SK-N-SH (cell line): Measurements from ENCODE around the gene LANCL2. TPM values are rescaled to one million over a fixed set of nuclear protein-coding genes. Genes with fewer than 3 reads are reported as not detected.

Experiments used
- CTCF ChIA-PET: fragments of 300-600, 350-600 bp; formaldehyde crosslinking; extraction: SDS; loops from one replicate; lab custom pipeline; 2021; lab: Yijun Ruan, JAX
- POLR2A ChIA-PET: fragments of 350-600 bp; sonication (Branson Sonifier 250); formaldehyde crosslinking; extraction: SDS; loops from one replicate; lab custom pipeline; 2020; ENCODE audit warnings: antibody characterized with exemption, inconsistent platforms; lab: Yijun Ruan, JAX
- DNase-seq: peaks from one replicate; pipeline ENCODE4 v3.0.0; 2012
- H2AFZ ChIP-seq: fragments of 200-600 bp; sonication (generic); 2 replicates; pipeline ENCODE4 v1.8.1; 2016; ENCODE audit warnings: antibody characterized with exemption, mild to moderate bottlenecking, low read depth
- H3F3A ChIP-seq: fragments of 200-600 bp; sonication (generic); replicated peaks from 2 replicates; pipeline ENCODE3; 2016; ENCODE audit warnings: antibody characterized with exemption, mild to moderate bottlenecking; ENCODE audit not compliant: insufficient read depth
- H3K27ac ChIP-seq, 2 experiments: fragments of 200-500 bp in 1 of 2; fragments of 200-600 bp in 1 of 2; sonication (Bioruptor generic) in 1 of 2; sonication (generic), shearing (Covaris generic) in 1 of 2; 2 replicates each; pipeline versions ENCODE4 v1.5.1 to v1.6.1; 2014 to 2016; ENCODE audit warnings: low read depth in 2 of 2, inconsistent platforms in 1 of 2, low read length in 1 of 2, mild to moderate bottlenecking in 1 of 2, mixed read lengths in 1 of 2
- H3K27me3 ChIP-seq: fragments of 200-600 bp; sonication (generic), shearing (Covaris generic); 2 replicates; pipeline ENCODE4 v1.6.1; 2016; ENCODE audit warnings: mixed run types; ENCODE audit not compliant: insufficient read depth
- H3K36me3 ChIP-seq, 2 experiments: fragments of 200-500 bp in 1 of 2; fragments of 200-600 bp in 1 of 2; sonication (Bioruptor generic) in 1 of 2; sonication (generic) in 1 of 2; replicated peaks in 1 of 2; 2 replicates each; pipeline versions ENCODE3 to v1.5.1; 2014 to 2016; ENCODE audit warnings: low read length in 1 of 2, mild to moderate bottlenecking in 1 of 2; ENCODE audit not compliant: insufficient read depth in 2 of 2, control insufficient read depth in 1 of 2
- H3K4me1 ChIP-seq, 2 experiments: fragments of 200-500 bp in 1 of 2; fragments of 200-600 bp in 1 of 2; sonication (Bioruptor generic) in 1 of 2; sonication (generic), shearing (Covaris generic) in 1 of 2; 2 replicates each; pipeline versions ENCODE4 v1.5.1 to v1.6.1; 2014 to 2016; ENCODE audit warnings: low read depth in 1 of 2, low read length in 1 of 2, mixed run types in 1 of 2; ENCODE audit not compliant: insufficient read depth in 2 of 2, control insufficient read depth in 1 of 2
- H3K4me2 ChIP-seq: fragments of 200-600 bp; sonication (generic), shearing (Covaris generic); 2 replicates; pipeline ENCODE4 v1.6.1; 2017; ENCODE audit warnings: mixed run types
- H3K4me3 ChIP-seq, 2 experiments: fragments of 200-500 bp in 1 of 2; fragments of 200-600 bp in 1 of 2; sonication (Bioruptor generic) in 1 of 2; sonication (generic), shearing (Covaris generic) in 1 of 2; 2 replicates each; pipeline versions ENCODE4 v1.5.1 to v1.8.1; 2014 to 2016; ENCODE audit warnings: low read depth in 2 of 2, inconsistent platforms in 1 of 2, low read length in 1 of 2, mild to moderate bottlenecking in 1 of 2, mixed read lengths in 1 of 2, moderate library complexity in 1 of 2
- H3K79me2 ChIP-seq: fragments of 200-600 bp; sonication (generic); 2 replicates; pipeline ENCODE4 v1.8.1; 2017; ENCODE audit warnings: mild to moderate bottlenecking; ENCODE audit not compliant: insufficient read depth
- H3K9ac ChIP-seq: fragments of 200-600 bp; sonication (generic); 2 replicates; pipeline ENCODE4 v1.6.1; 2017; ENCODE audit warnings: mixed run types
- H3K9me2 ChIP-seq: fragments of 200-600 bp; sonication (generic); 2 replicates; pipeline ENCODE4 v1.6.1; 2017; ENCODE audit warnings: mixed run types
- H3K9me3 ChIP-seq: fragments of 200-600 bp; sonication (generic); 2 replicates; pipeline ENCODE4 v1.6.1; 2017; ENCODE audit warnings: mixed run types, mild to moderate bottlenecking, moderate library complexity
- H4K20me1 ChIP-seq: fragments of 200-600 bp; sonication (generic); 2 replicates; pipeline ENCODE4 v1.6.1; 2017; ENCODE audit warnings: mild to moderate bottlenecking, mixed run types; ENCODE audit not compliant: insufficient read depth
- FOSL2 ChIP-seq: IDR thresholded peaks from 2 replicates; pipeline ENCODE4 v1.4.0; 2012; ENCODE audit warnings: low read depth, mild to moderate bottlenecking, moderate library complexity, borderline replicate concordance
- GATA2 ChIP-seq: sonication (generic); formaldehyde crosslinking; IDR thresholded peaks from 2 replicates; pipeline ENCODE4 v1.5.0; 2020; ENCODE audit warnings: mild to moderate bottlenecking, missing genetic modification reagents
- IRF3 ChIP-seq: fragments of 150-350 bp; IDR thresholded peaks from 2 replicates; pipeline ENCODE4 v1.6.1; 2016; ENCODE audit warnings: mild to moderate bottlenecking, low read depth, low read length
- JUND ChIP-seq: IDR thresholded peaks from 2 replicates; pipeline ENCODE4 v1.4.0; 2012
- RAD21 ChIP-seq: IDR thresholded peaks from 2 replicates; pipeline ENCODE4 v1.6.1; 2012; ENCODE audit warnings: mild to moderate bottlenecking, low read length
- REST ChIP-seq: IDR thresholded peaks from 2 replicates; pipeline ENCODE4 v1.6.1; 2012; ENCODE audit warnings: mild to moderate bottlenecking, low read depth, low read length, moderate library complexity
- RFX5 ChIP-seq: IDR thresholded peaks from 2 replicates; pipeline ENCODE4 v1.6.1; 2012; ENCODE audit warnings: mild to moderate bottlenecking, improper control_type of control experiment, low read length
- USF1 ChIP-seq: IDR thresholded peaks from 2 replicates; pipeline ENCODE4 v1.4.0; 2012; ENCODE audit warnings: low read depth, borderline replicate concordance
- WGBS: methylation state at CpG from one replicate; pipeline ENCODE4 v1.1.6; 2017; ENCODE audit warnings: low lambda C conversion rate; 5-methylcytosine and 5-hydroxymethylcytosine counted together
- polyA plus RNA-seq, 3 experiments: library from polyadenylated mRNA; depleted of rRNA; stranded (reverse); fragments of >200 nt; gene quantifications; 2 replicates each; pipeline ENCODE4 v1.2.3, GENCODE V29; 2012

Gene LANCL2
- polyA plus RNA-seq, 1 of the 3 experiments (the other 2 are of a cell fraction), result 36.7 TPM

- no peaks in the 10 kb centered on the region for H3K4me1 ChIP-seq
- H3K4me3 ChIP-seq, result no peak overlapping the region
- peaks cover 12 to 17% of the 10 kb centered on the region in 2 experiments for H3K36me3 ChIP-seq
- no peak for TF ChIP-seq RAD21
- no peak for TF ChIP-seq RFX5
- TF ChIP-seq REST, result no peak
- no peak for TF ChIP-seq GATA2 (CRISPR knock-in tag)
- no peak for TF ChIP-seq IRF3
- TF ChIP-seq JUND, result no peak
- no peak for TF ChIP-seq USF1
- TF ChIP-seq FOSL2, result no peak
- no peak for DNase-seq
- peaks cover 43% of the 10 kb centered on the region for H4K20me1 ChIP-seq
- no peak overlapping the region for H2AFZ ChIP-seq
- ChIA-PET POLR2A (no interaction called here), CTCF (no interaction called here)
- no peaks in the 10 kb centered on the region for H3K27me3 ChIP-seq
- H3K4me2 ChIP-seq, result no peak overlapping the region
- no peaks in the 10 kb centered on the region for H3K9me2 ChIP-seq
- H3K27ac ChIP-seq, result no peak overlapping the region
- peaks cover 23% of the 10 kb centered on the region; the same call in 1 of the 2 replicates for H3K79me2 ChIP-seq
- WGBS, result 92% methylated on average over 22 of the region's 22 CpGs
- no peaks in the 10 kb centered on the region for H3K9me3 ChIP-seq
- H3K9ac ChIP-seq, result no peak overlapping the region
- peaks cover 14% of the 10 kb centered on the region for H3F3A ChIP-seq
These were observed 110.1 kb downstream of the LANCL2 start for GRCh38 chr7:55474944-55475854.
